Mesendoderm (in vitro differentiated cells): ENCODE measurements around the gene CCT7.

Experiments
- DNase-seq: peaks from one replicate; pipeline ENCODE4 v3.0.0; 2013
- H2AK5ac ChIP-seq: 2 replicates; pipeline ENCODE4 v1.6.1; 2013; ENCODE audit warnings: low read length, inconsistent platforms
- H2BK120ac ChIP-seq: 2 replicates; pipeline ENCODE4 v1.6.1; 2013; ENCODE audit warnings: low read depth, mild to moderate bottlenecking, low read length, moderate library complexity, mixed read lengths
- H2BK15ac ChIP-seq: replicated peaks from 2 replicates; pipeline ENCODE4 v1.6.1; 2013; ENCODE audit warnings: low read depth, mild to moderate bottlenecking, moderate library complexity
- H2BK5ac ChIP-seq: 2 replicates; pipeline ENCODE4 v1.6.1; 2013; ENCODE audit warnings: low read length, inconsistent platforms
- H3K18ac ChIP-seq: 2 replicates; pipeline ENCODE4 v1.6.1; 2013; ENCODE audit warnings: mild to moderate bottlenecking, low read length, mixed read lengths
- H3K23ac ChIP-seq: one replicate; pipeline ENCODE4 v1.6.1; 2013; ENCODE audit warnings: low read length
- H3K27ac ChIP-seq: 2 replicates; pipeline ENCODE4 v1.5.1; 2013; ENCODE audit warnings: low read depth, mild to moderate bottlenecking, inconsistent platforms, low read length, moderate library complexity
- H3K27me3 ChIP-seq: 2 replicates; pipeline ENCODE4 v1.6.1; 2013; ENCODE audit warnings: low read length, control low read depth, mild to moderate bottlenecking, inconsistent platforms; ENCODE audit not compliant: insufficient read depth, poor library complexity
- H3K36me3 ChIP-seq: 2 replicates; pipeline ENCODE4 v1.6.1; 2013; ENCODE audit warnings: low read length, inconsistent platforms; ENCODE audit not compliant: control insufficient read depth, insufficient read depth
- H3K4ac ChIP-seq: one replicate; pipeline ENCODE4 v1.6.1; 2013; ENCODE audit warnings: low read depth, mild to moderate bottlenecking, low read length, moderate library complexity
- H3K4me1 ChIP-seq: 2 replicates; pipeline ENCODE4 v1.6.1; 2013; ENCODE audit warnings: low read depth, low read length, inconsistent platforms; ENCODE audit not compliant: control insufficient read depth
- H3K4me2 ChIP-seq: 2 replicates; pipeline ENCODE4 v1.6.1; 2013; ENCODE audit warnings: low read length
- H3K4me3 ChIP-seq: 2 replicates; pipeline ENCODE4 v1.5.1; 2013; ENCODE audit warnings: mild to moderate bottlenecking, low read length
- H3K56ac ChIP-seq: one replicate; pipeline ENCODE4 v1.6.1; 2013; ENCODE audit warnings: low read length
- H3K79me1 ChIP-seq: 2 replicates; pipeline ENCODE4 v1.6.1; 2013; ENCODE audit warnings: low read length, inconsistent platforms
- H3K79me2 ChIP-seq: 2 replicates; pipeline ENCODE4 v1.6.1; 2013; ENCODE audit warnings: mild to moderate bottlenecking, low read length; ENCODE audit not compliant: control insufficient read depth, insufficient read depth
- H3K9ac ChIP-seq: 2 replicates; pipeline ENCODE4 v1.6.1; 2013; ENCODE audit warnings: low read length, inconsistent platforms
- H4K5ac ChIP-seq: one replicate; pipeline ENCODE4 v1.6.1; 2013; ENCODE audit warnings: low read length
- H4K8ac ChIP-seq: one replicate; pipeline ENCODE4 v1.6.1; 2013; ENCODE audit warnings: low read depth, mild to moderate bottlenecking, control low read depth, low read length, moderate library complexity
- WGBS: extraction: QIAGEN DNeasy Blood & Tissue Kit; methylation state at CpG from one replicate; pipeline ENCODE4 v1.1.7; 2013; ENCODE audit warnings: low lambda C conversion rate, missing lambda C conversion rate; ENCODE audit not compliant: insufficient coverage; ENCODE audit errors: extremely low coverage; 5-methylcytosine and 5-hydroxymethylcytosine counted together

The CCT7 gene

DNA sequence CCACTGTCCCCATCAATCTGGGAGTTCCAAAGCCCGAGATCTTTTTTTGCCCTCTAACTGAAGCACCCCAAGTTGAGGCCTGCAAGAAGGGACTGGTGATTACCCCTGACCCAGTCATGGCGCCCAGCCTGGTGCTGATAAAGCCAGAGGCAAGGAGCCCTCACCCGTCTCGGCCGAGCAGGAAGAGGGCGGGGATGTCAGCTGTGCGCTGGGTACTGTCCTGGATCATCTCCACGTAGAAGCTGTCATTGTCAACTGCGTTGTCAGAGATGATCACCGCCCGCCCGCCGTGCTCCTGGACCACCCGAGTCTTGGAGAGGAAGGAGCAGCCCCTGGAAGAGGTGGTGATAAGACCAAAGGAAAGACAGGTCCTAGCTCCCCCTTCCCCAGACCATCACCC is 5.5 kb upstream of the CCT7 start:
- no peaks in the 10 kb centered on the region for H3K27me3 ChIP-seq
- peaks cover 2% of the 10 kb centered on the region for H3K36me3 ChIP-seq
- no peak overlapping the region for H3K4me3 ChIP-seq
- H2BK15ac ChIP-seq = no peak overlapping the region
- no peak overlapping the region for H3K27ac ChIP-seq
- no peaks in the 10 kb centered on the region for H3K79me1 ChIP-seq
- H4K5ac ChIP-seq = no peak overlapping the region
- H3K56ac ChIP-seq = no peak overlapping the region
- no peak overlapping the region for H3K4me2 ChIP-seq
- no peak overlapping the region for H3K4ac ChIP-seq
- H2AK5ac ChIP-seq = no peak overlapping the region
- no peak overlapping the region for H3K23ac ChIP-seq
- no peak overlapping the region for H2BK5ac ChIP-seq
- no CpG with 5 or more reads among the region's 14 CpGs for WGBS
- H3K79me2 ChIP-seq = no peaks in the 10 kb centered on the region
- peaks cover 4% of the 10 kb centered on the region for H3K4me1 ChIP-seq
- DNase-seq = no peak
- no peak overlapping the region for H4K8ac ChIP-seq
- H2BK120ac ChIP-seq = no peak overlapping the region
- H3K9ac ChIP-seq = no peak overlapping the region
- no peak overlapping the region for H3K18ac ChIP-seq

- H4K8ac ChIP-seq = no peak overlapping the region
- DNase-seq = no peak
- no peak overlapping the region for H2AK5ac ChIP-seq
- H3K27me3 ChIP-seq = no peaks in the 10 kb centered on the region
- H3K79me1 ChIP-seq = peaks cover 4% of the 10 kb centered on the region
- H3K36me3 ChIP-seq = no peaks in the 10 kb centered on the region
- H2BK120ac ChIP-seq = no peak overlapping the region
- H3K27ac ChIP-seq = no peak overlapping the region
- H2BK5ac ChIP-seq = no peak overlapping the region
- peaks cover 34% of the 10 kb centered on the region for H3K79me2 ChIP-seq
- H3K18ac ChIP-seq = no peak overlapping the region
- no peak overlapping the region for H3K4ac ChIP-seq
- peak overlapping the region; percentile 38 for H3K4me3 ChIP-seq
- no peak overlapping the region for H2BK15ac ChIP-seq
- peak overlapping the region; percentile 95 for H3K56ac ChIP-seq
- no CpG with 5 or more reads among the region's 37 CpGs for WGBS
- peaks cover 11% of the 10 kb centered on the region for H3K4me1 ChIP-seq
- H4K5ac ChIP-seq = no peak overlapping the region
- H3K9ac ChIP-seq = peak overlapping the region; percentile 81
- peak overlapping the region; percentile 89 for H3K23ac ChIP-seq
- H3K4me2 ChIP-seq = peak overlapping the region; percentile 87
Observed at GRCh38 chr2:73232403-73233153, 1.5 kb upstream of the CCT7 start.

DNA sequence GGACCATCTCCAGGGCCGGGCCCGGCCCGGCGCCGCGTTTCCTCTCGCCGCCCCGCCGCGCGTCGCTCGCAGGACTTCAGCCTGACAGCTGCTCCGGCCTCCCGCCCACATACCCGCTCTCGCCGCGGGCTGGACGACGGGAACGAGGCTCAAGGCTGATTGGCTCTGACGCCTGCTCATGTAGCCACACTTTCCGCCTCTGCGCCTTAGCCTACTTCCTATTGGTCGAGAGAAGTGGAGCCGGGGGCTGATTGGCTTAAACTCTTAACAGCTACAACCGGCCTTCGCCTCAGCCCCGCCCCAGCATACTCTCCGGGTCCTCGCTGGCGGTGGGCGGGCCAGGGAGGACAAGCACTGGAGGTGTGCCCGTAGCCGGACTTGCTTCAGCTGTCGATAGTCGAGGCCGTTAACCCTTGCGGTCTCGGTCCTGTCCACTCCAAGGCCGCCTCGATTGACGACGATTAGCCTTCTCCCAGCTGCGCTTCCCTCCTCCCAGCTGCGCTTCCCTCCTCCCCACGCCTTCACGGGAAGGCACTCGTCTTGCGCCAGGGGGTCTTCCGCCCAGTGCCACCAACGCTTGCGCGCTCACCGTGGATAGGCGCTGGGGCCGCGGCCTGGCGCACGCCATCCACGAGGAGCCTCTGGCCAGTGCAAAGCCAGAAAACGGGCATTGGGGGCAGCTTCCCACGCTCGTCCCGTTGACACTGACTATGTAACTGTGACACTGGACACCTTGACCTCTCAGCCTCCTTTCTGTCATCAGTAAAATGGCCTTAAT is 765 bp upstream of the CCT7 start, which contains the start of gene PRADC1:
Gene PRADC1, minus strand, starts transcription at position 86 of the 778 bp plus-strand sequence. Its CDS starts 79 bp downstream, at position 7.
- WGBS = no CpG with 5 or more reads among the region's 67 CpGs
- H3K18ac ChIP-seq = no peak within 1 kb of the TSS
- peak within 1 kb of the TSS; percentile 95 for H3K56ac ChIP-seq
- peaks cover 41% of the 10 kb centered on the region for H3K79me2 ChIP-seq
- H2BK15ac ChIP-seq = no peak within 1 kb of the TSS
- no peaks in the 10 kb centered on the region for H3K36me3 ChIP-seq
- peak within 1 kb of the TSS; percentile 92 for H3K9ac ChIP-seq
- no peak within 1 kb of the TSS for H2BK120ac ChIP-seq
- H4K8ac ChIP-seq = no peak within 1 kb of the TSS
- peak within 1 kb of the TSS; percentile 100 for H3K4me2 ChIP-seq
- peak within 1 kb of the TSS; percentile 89 for H3K23ac ChIP-seq
- H3K79me1 ChIP-seq = peaks cover 4% of the 10 kb centered on the region
- peaks cover 11% of the 10 kb centered on the region for H3K4me1 ChIP-seq
- H3K4ac ChIP-seq = no peak within 1 kb of the TSS
- H3K27ac ChIP-seq = peak within 1 kb of the TSS; percentile 10
- H2AK5ac ChIP-seq = no peak within 1 kb of the TSS
- H2BK5ac ChIP-seq = peak within 1 kb of the TSS; percentile 77
- peak within 1 kb of the TSS; percentile 72 for H4K5ac ChIP-seq
- peak within 1 kb of the TSS; percentile 43 for H3K4me3 ChIP-seq
- DNase-seq = peak; percentile 100
- H3K27me3 ChIP-seq = no peaks in the 10 kb centered on the region

DNA sequence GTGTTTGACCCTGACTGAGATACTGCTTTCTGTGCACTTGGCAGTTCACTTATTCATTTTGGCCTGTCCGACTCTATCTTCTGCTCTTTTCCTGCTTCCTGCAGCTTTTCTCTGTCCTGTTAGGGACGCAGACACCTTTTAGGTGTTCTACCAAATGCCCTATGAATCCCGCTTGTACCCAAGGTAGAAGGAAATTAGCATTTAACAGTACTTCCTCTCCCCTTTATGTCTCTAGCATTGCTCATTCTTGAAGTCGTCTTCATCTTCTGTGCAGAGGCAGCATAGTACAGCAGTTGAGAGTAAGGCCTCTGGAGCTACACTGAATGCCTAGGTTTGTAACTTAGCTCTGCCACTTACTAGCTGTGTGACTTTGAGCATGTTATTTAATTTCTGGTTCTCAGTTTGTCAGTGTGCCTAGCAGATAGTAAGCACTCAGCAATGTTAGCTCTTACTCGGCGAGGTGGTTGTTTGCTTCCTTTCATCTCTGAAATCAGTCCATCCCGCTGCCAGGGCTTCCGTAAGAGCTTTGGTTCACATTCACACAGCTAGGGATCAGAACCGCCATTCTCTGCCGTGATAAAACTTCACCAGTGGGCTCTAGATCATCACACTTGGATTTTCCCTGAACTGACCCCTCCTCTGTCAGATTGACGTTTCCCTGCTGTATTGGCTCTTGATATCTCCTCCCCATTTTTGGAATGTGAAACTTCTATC is 1.4 kb downstream of the CCT7 start:
- Histone ChIP-seq H3K4me3 (peak overlapping the region; percentile 95), H3K36me3 (peaks cover 1% of the 10 kb centered on the region)
- no CpG with 5 or more reads among the region's 11 CpGs for WGBS

DNA sequence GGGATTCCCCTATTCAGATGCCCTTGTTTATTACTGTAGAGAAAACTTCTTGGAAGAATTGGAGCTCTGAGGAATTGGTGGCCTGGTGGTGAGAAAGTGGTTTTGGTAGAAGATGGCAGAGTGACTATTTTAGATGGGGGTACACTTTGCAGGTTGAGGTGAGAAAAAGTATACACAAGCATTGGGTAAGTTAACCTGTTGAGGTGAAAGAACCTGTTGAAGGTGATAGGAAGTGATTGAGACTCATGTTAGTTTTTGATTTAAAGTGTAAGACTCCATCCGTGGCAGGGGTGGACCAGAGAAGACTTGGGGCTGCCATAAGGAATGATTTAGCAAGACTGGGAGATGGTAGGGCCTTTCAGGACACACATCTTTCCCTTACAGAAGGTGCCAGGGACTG is 3.1 kb downstream of the CCT7 start:
- Histone ChIP-seq H3K79me1 (peaks cover 9% of the 10 kb centered on the region), H3K56ac (no peak overlapping the region), H3K23ac (no peak overlapping the region), H3K9ac (no peak overlapping the region), H2BK15ac (no peak overlapping the region), H4K5ac (no peak overlapping the region), H3K27ac (no peak overlapping the region), H3K4me3 (no peak overlapping the region), H3K4me1 (peaks cover 11% of the 10 kb centered on the region), H2BK120ac (no peak overlapping the region), H3K4me2 (no peak overlapping the region), H3K18ac (no peak overlapping the region), H3K4ac (no peak overlapping the region), H2BK5ac (no peak overlapping the region), H2AK5ac (no peak overlapping the region), H4K8ac (no peak overlapping the region), H3K79me2 (peaks cover 63% of the 10 kb centered on the region), H3K36me3 (peaks cover 1% of the 10 kb centered on the region), H3K27me3 (no peaks in the 10 kb centered on the region)
- no CpG with 5 or more reads among the region's 1 CpG for WGBS
- no peak for DNase-seq

More for the DNA sequence above, 1.4 kb downstream of the CCT7 start:
- DNase-seq = no peak
- H2BK120ac ChIP-seq = no peak overlapping the region
- H3K18ac ChIP-seq = no peak overlapping the region
- H3K23ac ChIP-seq = no peak overlapping the region
- H3K27ac ChIP-seq = no peak overlapping the region
- H2BK5ac ChIP-seq = no peak overlapping the region
- peaks cover 11% of the 10 kb centered on the region for H3K4me1 ChIP-seq
- H2BK15ac ChIP-seq = no peak overlapping the region
- peaks cover 60% of the 10 kb centered on the region for H3K79me2 ChIP-seq
- no peak overlapping the region for H4K5ac ChIP-seq
- H3K79me1 ChIP-seq = peaks cover 9% of the 10 kb centered on the region
- no peak overlapping the region for H4K8ac ChIP-seq
- no peak overlapping the region for H3K4ac ChIP-seq
- H3K9ac ChIP-seq = peak overlapping the region; percentile 98
- no peaks in the 10 kb centered on the region for H3K27me3 ChIP-seq
- peak overlapping the region; percentile 96 for H3K56ac ChIP-seq
- H2AK5ac ChIP-seq = no peak overlapping the region
- peak overlapping the region; percentile 67 for H3K4me2 ChIP-seq
